ENCODE measurements around the gene NUMB.

NUMB gene

GRCh38 chr14:73261075-73261474 lies 197.3 kb downstream of the NUMB start:
- DNase-seq (ENCODE audit: low read depth) = no peak

GRCh38 chr14:73260574-73260973 lies 197.8 kb downstream of the NUMB start:
- DNase-seq (ENCODE audit: low read depth) = no peak

- no peak for DNase-seq (ENCODE audit: low read depth)
Observed at GRCh38 chr14:73259837-73260236, 198.5 kb downstream of the NUMB start.

GRCh38 chr14:73258845-73259611 lies 199.3 kb downstream of the NUMB start:
- no peak for DNase-seq (ENCODE audit: low read depth)

- no peak for DNase-seq (ENCODE audit: low read depth)
Observed at GRCh38 chr14:73258076-73258475, 200.3 kb downstream of the NUMB start.

GRCh38 chr14:73255693-73256225 lies 202.6 kb downstream of the NUMB start:
- DNase-seq (ENCODE audit: low read depth) = no peak

GRCh38 chr14:73255005-73255400 lies 203.3 kb downstream of the NUMB start:
- DNase-seq (ENCODE audit: low read depth) = no peak

- DNase-seq (ENCODE audit: low read depth) = no peak
Observed at GRCh38 chr14:73254247-73255004, 203.9 kb downstream of the NUMB start.

GRCh38 chr14:73253721-73254120 lies 204.6 kb downstream of the NUMB start:
- no peak for DNase-seq (ENCODE audit: low read depth)

- no peak for DNase-seq (ENCODE audit: low read depth)
Observed at GRCh38 chr14:73253323-73253610, 205.1 kb downstream of the NUMB start.

- no peak for DNase-seq (ENCODE audit: low read depth)
Observed at GRCh38 chr14:73252491-73253322, 205.6 kb downstream of the NUMB start.

GRCh38 chr14:73251516-73252215 lies 206.7 kb downstream of the NUMB start:
- no peak for DNase-seq (ENCODE audit: low read depth)

GRCh38 chr14:73250781-73251500 lies 207.4 kb downstream of the NUMB start:
- no peak for DNase-seq (ENCODE audit: low read depth)

GRCh38 chr14:73250317-73250713 lies 208.0 kb downstream of the NUMB start:
- no peak for DNase-seq (ENCODE audit: low read depth)

GRCh38 chr14:73249564-73250316 lies 208.6 kb downstream of the NUMB start:
- DNase-seq (ENCODE audit: low read depth) = no peak

GRCh38 chr14:73249108-73249507 lies 209.2 kb downstream of the NUMB start:
- no peak for DNase-seq (ENCODE audit: low read depth)

- DNase-seq (ENCODE audit: low read depth) = no peak
Observed at GRCh38 chr14:73248108-73248868, 210.1 kb downstream of the NUMB start.

GRCh38 chr14:73246387-73247150 lies 211.8 kb downstream of the NUMB start:
- DNase-seq (ENCODE audit: low read depth) = no peak

Data from stimulated activated CD8-positive, alpha-beta memory T cell treated with anti-CD3 and anti-CD28 coated beads, Interleukin-7, amount 100 ng/mL, for 24 hours (primary cell).